SK-N-SH (cell line): Measurements from ENCODE around the gene PCDHGB4. TPM values are rescaled to one million over a fixed set of nuclear protein-coding genes. Genes with fewer than 3 reads are reported as not detected.
"Not testable (repeated sequence)": the region's sequence is repeated elsewhere in the genome, so short reads cannot be mapped to it uniquely, and the experiment has no call there.

Source experiments
- CTCF ChIA-PET: fragments of 300-600, 350-600 bp; formaldehyde crosslinking; extraction: SDS; loops from one replicate; lab custom pipeline; 2021; lab: Yijun Ruan, JAX
- POLR2A ChIA-PET: fragments of 350-600 bp; sonication (Branson Sonifier 250); formaldehyde crosslinking; extraction: SDS; loops from one replicate; lab custom pipeline; 2020; ENCODE audit warnings: antibody characterized with exemption, inconsistent platforms; lab: Yijun Ruan, JAX
- DNase-seq: peaks from one replicate; pipeline ENCODE4 v3.0.0; 2012
- H2AFZ ChIP-seq: fragments of 200-600 bp; sonication (generic); 2 replicates; pipeline ENCODE4 v1.8.1; 2016; ENCODE audit warnings: antibody characterized with exemption, mild to moderate bottlenecking, low read depth
- H3F3A ChIP-seq: fragments of 200-600 bp; sonication (generic); replicated peaks from 2 replicates; pipeline ENCODE3; 2016; ENCODE audit warnings: antibody characterized with exemption, mild to moderate bottlenecking; ENCODE audit not compliant: insufficient read depth
- H3K27ac ChIP-seq, 2 experiments: fragments of 200-500 bp in 1 of 2; fragments of 200-600 bp in 1 of 2; sonication (Bioruptor generic) in 1 of 2; sonication (generic), shearing (Covaris generic) in 1 of 2; 2 replicates each; pipeline versions ENCODE4 v1.5.1 to v1.6.1; 2014 to 2016; ENCODE audit warnings: low read depth in 2 of 2, inconsistent platforms in 1 of 2, low read length in 1 of 2, mild to moderate bottlenecking in 1 of 2, mixed read lengths in 1 of 2
- H3K27me3 ChIP-seq: fragments of 200-600 bp; sonication (generic), shearing (Covaris generic); 2 replicates; pipeline ENCODE4 v1.6.1; 2016; ENCODE audit warnings: mixed run types; ENCODE audit not compliant: insufficient read depth
- H3K36me3 ChIP-seq, 2 experiments: fragments of 200-500 bp in 1 of 2; fragments of 200-600 bp in 1 of 2; sonication (Bioruptor generic) in 1 of 2; sonication (generic) in 1 of 2; replicated peaks in 1 of 2; 2 replicates each; pipeline versions ENCODE3 to v1.5.1; 2014 to 2016; ENCODE audit warnings: low read length in 1 of 2, mild to moderate bottlenecking in 1 of 2; ENCODE audit not compliant: insufficient read depth in 2 of 2, control insufficient read depth in 1 of 2
- H3K4me1 ChIP-seq, 2 experiments: fragments of 200-500 bp in 1 of 2; fragments of 200-600 bp in 1 of 2; sonication (Bioruptor generic) in 1 of 2; sonication (generic), shearing (Covaris generic) in 1 of 2; 2 replicates each; pipeline versions ENCODE4 v1.5.1 to v1.6.1; 2014 to 2016; ENCODE audit warnings: low read depth in 1 of 2, low read length in 1 of 2, mixed run types in 1 of 2; ENCODE audit not compliant: insufficient read depth in 2 of 2, control insufficient read depth in 1 of 2
- H3K4me2 ChIP-seq: fragments of 200-600 bp; sonication (generic), shearing (Covaris generic); 2 replicates; pipeline ENCODE4 v1.6.1; 2017; ENCODE audit warnings: mixed run types
- H3K4me3 ChIP-seq, 2 experiments: fragments of 200-500 bp in 1 of 2; fragments of 200-600 bp in 1 of 2; sonication (Bioruptor generic) in 1 of 2; sonication (generic), shearing (Covaris generic) in 1 of 2; 2 replicates each; pipeline versions ENCODE4 v1.5.1 to v1.8.1; 2014 to 2016; ENCODE audit warnings: low read depth in 2 of 2, inconsistent platforms in 1 of 2, low read length in 1 of 2, mild to moderate bottlenecking in 1 of 2, mixed read lengths in 1 of 2, moderate library complexity in 1 of 2
- H3K79me2 ChIP-seq: fragments of 200-600 bp; sonication (generic); 2 replicates; pipeline ENCODE4 v1.8.1; 2017; ENCODE audit warnings: mild to moderate bottlenecking; ENCODE audit not compliant: insufficient read depth
- H3K9ac ChIP-seq: fragments of 200-600 bp; sonication (generic); 2 replicates; pipeline ENCODE4 v1.6.1; 2017; ENCODE audit warnings: mixed run types
- H3K9me2 ChIP-seq: fragments of 200-600 bp; sonication (generic); 2 replicates; pipeline ENCODE4 v1.6.1; 2017; ENCODE audit warnings: mixed run types
- H3K9me3 ChIP-seq: fragments of 200-600 bp; sonication (generic); 2 replicates; pipeline ENCODE4 v1.6.1; 2017; ENCODE audit warnings: mixed run types, mild to moderate bottlenecking, moderate library complexity
- H4K20me1 ChIP-seq: fragments of 200-600 bp; sonication (generic); 2 replicates; pipeline ENCODE4 v1.6.1; 2017; ENCODE audit warnings: mild to moderate bottlenecking, mixed run types; ENCODE audit not compliant: insufficient read depth
- EZH2phosphoT487 ChIP-seq: fragments of 200-600 bp; sonication (generic); IDR thresholded peaks from 2 replicates; pipeline ENCODE4 v1.6.1; 2017; ENCODE audit warnings: low read depth, mixed run types, mild to moderate bottlenecking, antibody characterized with exemption, moderate library complexity, borderline replicate concordance
- GATA2 ChIP-seq: sonication (generic); formaldehyde crosslinking; IDR thresholded peaks from 2 replicates; pipeline ENCODE4 v1.5.0; 2020; ENCODE audit warnings: mild to moderate bottlenecking, missing genetic modification reagents
- RXRA ChIP-seq: IDR thresholded peaks from 2 replicates; pipeline ENCODE4 v1.4.0; 2012; ENCODE audit warnings: low read depth, mild to moderate bottlenecking, borderline replicate concordance
- TCF12 ChIP-seq: IDR thresholded peaks from 2 replicates; pipeline ENCODE4 v1.4.0; 2012
- ZBTB33 ChIP-seq: IDR thresholded peaks from 2 replicates; pipeline ENCODE4 v1.4.0; 2012; ENCODE audit warnings: low read depth, borderline replicate concordance
- whole genome bisulfite sequencing: methylation state at CpG from one replicate; pipeline ENCODE4 v1.1.6; 2017; ENCODE audit warnings: low lambda C conversion rate; 5-methylcytosine and 5-hydroxymethylcytosine counted together
- polyA plus RNA-seq, 3 experiments: library from polyadenylated mRNA; depleted of rRNA; stranded (reverse); fragments of >200 nt; gene quantifications; 2 replicates each; pipeline ENCODE4 v1.2.3, GENCODE V29; 2012
- TF ChIP-seq, protein P1 (sequence below): IDR thresholded peaks from 2 replicates; pipeline ENCODE4; 2012
- TF ChIP-seq, protein P2 (sequence below): fragments of 200-600 bp; sonication (generic); IDR thresholded peaks from 2 replicates; pipeline ENCODE4 v1.6.1; 2017; ENCODE audit warnings: antibody characterized with exemption, mild to moderate bottlenecking, moderate library complexity

The PCDHGB4 gene
- polyA plus RNA-seq, 1 of the 3 experiments (the other 2 are of a cell fraction) = 0.64 TPM

- H3K4me1 ChIP-seq, DNase-seq, H3K27ac ChIP-seq, H3K4me2 ChIP-seq, H3K9ac ChIP-seq, H2AFZ ChIP-seq, H4K20me1 ChIP-seq, H3F3A ChIP-seq, H3K4me3 ChIP-seq, CTCF ChIA-PET, H3K27me3 ChIP-seq, H3K9me3 ChIP-seq, H3K9me2 ChIP-seq, POLR2A ChIA-PET: not testable (repeated sequence)
- peaks cover 3 to 20% of the 10 kb centered on the region in 2 experiments for H3K36me3 ChIP-seq
- peaks cover 10% of the 10 kb centered on the region; the same call in 1 of the 2 replicates for H3K79me2 ChIP-seq
- 93% methylated on average over 23 of the region's 29 CpGs for WGBS
These were observed 45.2 kb downstream of the PCDHGB4 start for GRCh38 chr5:141432726-141433125.

GRCh38 chr5:141434006-141434405 is 46.5 kb downstream of the PCDHGB4 start:
- 58% methylated on average over 2 of the region's 2 CpGs for WGBS
- Histone ChIP-seq H3K36me3 (peaks cover 3 to 11% of the 10 kb centered on the region in 2 experiments), H4K20me1 (no peaks in the 10 kb centered on the region), H3K9ac (no peak overlapping the region), H3K27me3 (no peaks in the 10 kb centered on the region), H3F3A (peaks cover 8% of the 10 kb centered on the region), H3K9me3 (no peaks in the 10 kb centered on the region), H3K4me3 (no peak overlapping the region), H3K27ac (no peak overlapping the region), H3K4me1 (no peaks in the 10 kb centered on the region), H3K4me2 (no peak overlapping the region), H3K79me2 (0 out of 2 replicates have a peak, but pooled peaks cover 10% of the 10 kb centered on the region), H3K9me2 (no peaks in the 10 kb centered on the region), H2AFZ (no peak overlapping the region)
- no peak for DNase-seq
- POLR2A ChIA-PET = no interaction called here
- CTCF ChIA-PET = no interaction called here
- TF ChIP-seq, protein P1, sequence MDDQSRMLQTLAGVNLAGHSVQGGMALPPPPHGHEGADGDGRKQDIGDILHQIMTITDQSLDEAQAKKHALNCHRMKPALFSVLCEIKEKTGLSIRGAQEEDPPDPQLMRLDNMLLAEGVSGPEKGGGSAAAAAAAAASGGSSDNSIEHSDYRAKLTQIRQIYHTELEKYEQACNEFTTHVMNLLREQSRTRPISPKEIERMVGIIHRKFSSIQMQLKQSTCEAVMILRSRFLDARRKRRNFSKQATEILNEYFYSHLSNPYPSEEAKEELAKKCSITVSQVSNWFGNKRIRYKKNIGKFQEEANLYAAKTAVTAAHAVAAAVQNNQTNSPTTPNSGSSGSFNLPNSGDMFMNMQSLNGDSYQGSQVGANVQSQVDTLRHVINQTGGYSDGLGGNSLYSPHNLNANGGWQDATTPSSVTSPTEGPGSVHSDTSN = no peak

DNA sequence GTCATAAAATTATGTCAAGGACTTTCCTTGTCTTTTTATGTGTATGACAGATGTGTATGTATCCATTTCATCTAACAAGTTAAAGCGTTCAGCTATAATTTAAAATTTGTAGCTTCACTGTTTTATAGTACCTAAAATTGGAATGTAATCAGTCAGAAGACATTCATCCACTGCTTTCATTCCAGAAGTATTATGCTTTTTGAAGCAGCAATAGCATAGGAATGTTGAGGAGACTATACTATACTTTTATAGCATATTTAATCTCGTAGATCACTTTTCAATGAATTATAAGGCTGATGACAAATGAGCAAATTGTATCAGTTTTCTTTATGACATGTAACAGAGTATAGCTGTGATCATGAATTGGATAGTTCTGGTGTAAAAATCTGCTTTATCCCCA is 49.7 kb downstream of the PCDHGB4 start:
- 0 out of 2 replicates have a peak, but pooled peaks cover 5% of the 10 kb centered on the region for H3K79me2 ChIP-seq
- POLR2A ChIA-PET = no interaction called here

More for the DNA sequence above, 49.7 kb downstream of the PCDHGB4 start:
- Histone ChIP-seq H3K9ac (no peak overlapping the region), H3K36me3 (no peaks in the 10 kb centered on the region), H3K9me2 (no peaks in the 10 kb centered on the region), H3K27me3 (no peaks in the 10 kb centered on the region), H4K20me1 (no peaks in the 10 kb centered on the region), H2AFZ (no peak overlapping the region), H3K4me2 (no peak overlapping the region), H3K27ac (no peak overlapping the region), H3K4me3 (no peak overlapping the region), H3K4me1 (no peaks in the 10 kb centered on the region), H3F3A (no peaks in the 10 kb centered on the region), H3K9me3 (no peaks in the 10 kb centered on the region)
- 78% methylated on average over 2 of the region's 2 CpGs for WGBS
- DNase-seq = no peak
- CTCF ChIA-PET = interaction anchor here (1.1 to 1.7 kb wide), 6 partner anchors 17 to 238 kb away, joined by 3 to 6 read pairs (median 4); partner anchors contain the start of genes PCDHB11, PCDHGA11 and PCDHGB7
- TF ChIP-seq EZH2phosphoT487 (no peak), ZBTB33 (no peak), GATA2 (CRISPR knock-in tag) (no peak), RXRA (no peak), TCF12 (0 out of 2 replicates have a peak, but pooled peaks have one; percentile 5)
- TF ChIP-seq, protein P2, sequence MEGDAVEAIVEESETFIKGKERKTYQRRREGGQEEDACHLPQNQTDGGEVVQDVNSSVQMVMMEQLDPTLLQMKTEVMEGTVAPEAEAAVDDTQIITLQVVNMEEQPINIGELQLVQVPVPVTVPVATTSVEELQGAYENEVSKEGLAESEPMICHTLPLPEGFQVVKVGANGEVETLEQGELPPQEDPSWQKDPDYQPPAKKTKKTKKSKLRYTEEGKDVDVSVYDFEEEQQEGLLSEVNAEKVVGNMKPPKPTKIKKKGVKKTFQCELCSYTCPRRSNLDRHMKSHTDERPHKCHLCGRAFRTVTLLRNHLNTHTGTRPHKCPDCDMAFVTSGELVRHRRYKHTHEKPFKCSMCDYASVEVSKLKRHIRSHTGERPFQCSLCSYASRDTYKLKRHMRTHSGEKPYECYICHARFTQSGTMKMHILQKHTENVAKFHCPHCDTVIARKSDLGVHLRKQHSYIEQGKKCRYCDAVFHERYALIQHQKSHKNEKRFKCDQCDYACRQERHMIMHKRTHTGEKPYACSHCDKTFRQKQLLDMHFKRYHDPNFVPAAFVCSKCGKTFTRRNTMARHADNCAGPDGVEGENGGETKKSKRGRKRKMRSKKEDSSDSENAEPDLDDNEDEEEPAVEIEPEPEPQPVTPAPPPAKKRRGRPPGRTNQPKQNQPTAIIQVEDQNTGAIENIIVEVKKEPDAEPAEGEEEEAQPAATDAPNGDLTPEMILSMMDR = no peak
